Natural killer cell (primary cell): ENCODE data around the gene CDC20. TPM values are rescaled to one million over a fixed set of nuclear protein-coding genes. Genes with fewer than 3 reads are reported as not detected.
"Not testable (repeated sequence)": the region's sequence is repeated elsewhere in the genome, so short reads cannot be mapped to it uniquely, and the experiment has no call there.

ENCODE experiments used
- ATAC-seq, 3 donors: fragments of 150-1000 bp in 2 of 3; fragments of 200-7000 bp in 1 of 3; cut with Tn5 transposase; 1 replicate in 1 of 3; 2 replicates in 2 of 3; pipeline ENCODE4 v1.10.0; 2021; ENCODE audit warnings: mild to moderate bottlenecking in 2 of 3, moderate library complexity in 2 of 3
- DNase-seq, 2 donors: peaks; one replicate each; pipeline versions ENCODE4 v3.0.0 to v3.0.0-alpha.2; 2013 to 2021; ENCODE audit warnings: mixed read lengths in 1 of 2
- H3K27ac ChIP-seq: one replicate; pipeline ENCODE4 v1.5.1; 2013; ENCODE audit warnings: mild to moderate bottlenecking, low read length
- H3K27me3 ChIP-seq: one replicate; pipeline ENCODE4 v1.6.1; 2013; ENCODE audit warnings: low read length; ENCODE audit not compliant: control insufficient read depth, insufficient read depth
- H3K36me3 ChIP-seq: one replicate; pipeline ENCODE4 v1.6.1; 2013; ENCODE audit warnings: low read length; ENCODE audit not compliant: control insufficient read depth, insufficient read depth
- H3K4me1 ChIP-seq: one replicate; pipeline ENCODE4 v1.6.1; 2013; ENCODE audit warnings: low read length; ENCODE audit not compliant: control insufficient read depth, insufficient read depth
- H3K4me3 ChIP-seq: one replicate; pipeline ENCODE4 v1.5.1; 2013; ENCODE audit warnings: low read length
- H3K9me3 ChIP-seq: one replicate; pipeline ENCODE4 v1.6.1; 2013; ENCODE audit warnings: low read length; ENCODE audit not compliant: control insufficient read depth, insufficient read depth
- H3K27ac Mint-ChIP-seq, 2 donors: one replicate each; pipeline ENCODE4 v1.8.0; 2022; ENCODE audit warnings: mild to moderate bottlenecking in 2 of 2, mixed read lengths in 2 of 2, moderate library complexity in 1 of 2
- H3K27me3 Mint-ChIP-seq, 2 donors: one replicate each; pipeline ENCODE4 v1.8.0; 2022; ENCODE audit warnings: low read depth in 2 of 2, mixed read lengths in 2 of 2
- H3K36me3 Mint-ChIP-seq: one replicate; pipeline ENCODE4 v1.8.0; 2022; ENCODE audit warnings: mixed read lengths
- H3K4me1 Mint-ChIP-seq, 2 donors: one replicate each; pipeline ENCODE4 v1.8.0; 2022; ENCODE audit warnings: mixed read lengths in 2 of 2
- H3K4me3 Mint-ChIP-seq: one replicate; pipeline ENCODE4 v1.8.0; 2022; ENCODE audit warnings: mild to moderate bottlenecking, moderate library complexity, mixed read lengths
- H3K9me3 Mint-ChIP-seq, 2 donors: one replicate each; pipeline ENCODE4 v1.8.0; 2022; ENCODE audit warnings: mixed read lengths in 2 of 2
- CTCF ChIP-seq: fragments of 200-600 bp; IDR thresholded peaks from one replicate; pipeline ENCODE4 v1.8.0; 2022; ENCODE audit warnings: antibody characterized with exemption
- WGBS: methylation state at CpG from one replicate; pipeline ENCODE4 v1.1.7; 2013; ENCODE audit warnings: missing lambda C conversion rate; ENCODE audit not compliant: insufficient coverage; 5-methylcytosine and 5-hydroxymethylcytosine counted together
- intact Hi-C: fragments of 100-400 bp; cut with micrococcal nuclease; formaldehyde crosslinking; loops from one replicate; pipeline ENCODE4 v1.14.2; 2022
- total RNA-seq, 4 donors: library from RNA; stranded (reverse); fragments of 120-200 nt in 1 of 4; gene quantifications; one replicate each; pipeline versions ENCODE4 v1.2.3 to v1.2.4, GENCODE V29; 2013 to 2022

Gene CDC20
- total RNA-seq, 3 donors from 2014 or later (not counting 1 experiment from before 2014, with no cell fraction given), result 0.50 to 2.4 (median 0.96) TPM

- under 1% methylated on average over 48 of the region's 48 CpGs for WGBS
- ATAC-seq (peak; percentile 42 to 63 (median 55)), DNase-seq (peak; percentile 34 to 62)
- H3K27me3 Mint-ChIP-seq, result no peaks in the 10 kb centered on the region
- H3K27ac ChIP-seq, result peak overlapping the region; percentile 80
- peaks cover 35 to 53% of the 10 kb centered on the region in 2 donors for H3K4me1 Mint-ChIP-seq
- H3K36me3 ChIP-seq, result peaks cover 31% of the 10 kb centered on the region
- H3K9me3 Mint-ChIP-seq, result no peaks in the 10 kb centered on the region
- H3K27me3 ChIP-seq, result no peaks in the 10 kb centered on the region
- no peaks in the 10 kb centered on the region for H3K9me3 ChIP-seq
- peak overlapping the region; percentile 96 for H3K4me3 Mint-ChIP-seq
- intact Hi-C loops, result loop anchor here (1.0 kb wide), 1 partner anchor 22 kb away; the partner anchor contains the start of genes MED8 and SZT2
- no peak for TF ChIP-seq CTCF
- H3K36me3 Mint-ChIP-seq, result no peaks in the 10 kb centered on the region
- H3K27ac Mint-ChIP-seq, result peak overlapping the region; percentile 90 to 94
- peaks cover 32% of the 10 kb centered on the region for H3K4me1 ChIP-seq
- H3K4me3 ChIP-seq, result peak overlapping the region; percentile 88
These were observed 8.5 kb downstream of the CDC20 start for GRCh38 chr1:43367026-43367903.

DNA sequence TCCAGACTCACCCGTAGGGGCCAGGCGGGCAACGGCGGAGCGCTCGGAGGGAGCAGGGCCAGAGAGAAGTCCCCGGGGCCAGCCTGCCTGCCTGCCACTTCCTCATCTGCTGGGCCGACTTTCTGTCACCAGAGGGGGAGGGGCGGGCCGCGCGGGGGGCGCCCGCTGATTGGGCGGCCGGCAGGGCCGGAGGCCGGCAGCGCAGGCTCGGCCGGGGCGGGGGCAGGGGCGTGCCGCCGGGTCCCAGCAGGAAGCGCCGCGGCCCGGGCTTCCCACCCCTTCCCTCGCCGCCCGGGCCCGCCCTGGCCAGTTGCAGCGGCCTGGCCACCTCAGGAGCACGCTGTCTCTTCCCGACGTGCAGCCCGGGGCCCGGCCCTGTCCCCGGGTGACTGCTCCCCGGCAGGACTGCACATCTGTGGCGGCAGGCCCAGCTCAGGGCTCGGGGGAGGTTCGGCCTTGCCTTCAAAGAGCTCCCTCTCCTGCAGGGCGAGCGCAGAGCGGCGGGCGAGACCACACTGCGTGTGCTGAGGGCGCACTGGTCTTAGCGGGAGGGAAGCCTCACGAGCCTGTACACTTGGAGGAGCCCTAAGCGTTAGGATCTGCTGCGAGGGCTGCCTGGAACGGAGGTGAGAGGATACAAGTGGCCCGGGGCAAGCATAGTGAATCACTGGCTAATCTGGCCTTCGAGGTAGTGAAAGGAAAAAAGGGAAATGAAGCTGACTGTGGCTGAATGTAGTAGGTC is 9.3 kb downstream of the CDC20 start, which contains the start of gene ELOVL1:
ELOVL1 (minus strand) TSS at position 108 of the 742 bp plus-strand sequence. CDS start 2,402 bp downstream, outside the sequence.
- DNase-seq (peak; percentile 85 to 87), ATAC-seq (peak; percentile 87 to 95 (median 90))
- under 1% methylated on average over 58 of the region's 58 CpGs for WGBS
- Mint-ChIP-seq H3K9me3 (no peaks in the 10 kb centered on the region), H3K4me1 (peaks cover 35 to 53% of the 10 kb centered on the region in 2 donors), H3K36me3 (no peaks in the 10 kb centered on the region), H3K27me3 (no peaks in the 10 kb centered on the region), H3K27ac (peak within 1 kb of the TSS; percentile 90 to 94), H3K4me3 (peak within 1 kb of the TSS; percentile 96)
- H3K9me3 ChIP-seq, result no peaks in the 10 kb centered on the region
- peaks cover 25% of the 10 kb centered on the region for H3K36me3 ChIP-seq
- H3K27ac ChIP-seq, result peak within 1 kb of the TSS; percentile 80
- H3K4me1 ChIP-seq, result peaks cover 32% of the 10 kb centered on the region
- TF ChIP-seq CTCF, result no peak
- peak within 1 kb of the TSS; percentile 88 for H3K4me3 ChIP-seq
- no peaks in the 10 kb centered on the region for H3K27me3 ChIP-seq
- intact Hi-C loops, result loop anchor here (1.0 kb wide), 2 partner anchors 10 to 21 kb away; partner anchors contain the start of genes CDC20, MED8 and SZT2

GRCh38 chr1:43368646-43369020 is 9.9 kb downstream of the CDC20 start:
- no peaks in the 10 kb centered on the region for H3K36me3 Mint-ChIP-seq
- H3K27me3 Mint-ChIP-seq, result no peaks in the 10 kb centered on the region
- peaks cover 35 to 53% of the 10 kb centered on the region in 2 donors for H3K4me1 Mint-ChIP-seq
- H3K4me3 Mint-ChIP-seq, result peak overlapping the region; percentile 96
- Histone ChIP-seq H3K36me3 (peaks cover 19% of the 10 kb centered on the region), H3K27me3 (no peaks in the 10 kb centered on the region), H3K4me1 (peaks cover 30% of the 10 kb centered on the region), H3K4me3 (peak overlapping the region; percentile 88), H3K27ac (peak overlapping the region; percentile 79), H3K9me3 (no peaks in the 10 kb centered on the region)
- intact Hi-C loops, result loop anchor here (1.0 kb wide), 1 partner anchor 10 kb away; the partner anchor contains the start of gene CDC20
- no peaks in the 10 kb centered on the region for H3K9me3 Mint-ChIP-seq
- 7% methylated on average over 5 of the region's 6 CpGs for WGBS
- H3K27ac Mint-ChIP-seq, result peak overlapping the region; percentile 90 to 94
- ATAC-seq (no peak), DNase-seq (no peak)
- TF ChIP-seq CTCF, result no peak

- H3K4me3 ChIP-seq, H3K36me3 ChIP-seq, H3K27ac Mint-ChIP-seq, H3K27me3 Mint-ChIP-seq, H3K9me3 Mint-ChIP-seq, H3K36me3 Mint-ChIP-seq, H3K9me3 ChIP-seq, H3K27me3 ChIP-seq, intact Hi-C loops, H3K4me3 Mint-ChIP-seq, DNase-seq, ATAC-seq, H3K27ac ChIP-seq: not testable (repeated sequence)
- WGBS, result 99% methylated on average over 4 of the region's 6 CpGs
- peaks cover 28% of the 10 kb centered on the region for H3K4me1 ChIP-seq
- H3K4me1 Mint-ChIP-seq, result peaks cover 30 to 42% of the 10 kb centered on the region in 2 donors
These were observed 11.0 kb downstream of the CDC20 start for GRCh38 chr1:43369779-43370178.
